ENCODE results near the gene ATP13A2.
A peak's percentile ranks its signal among the peaks of the same experiment; 100 is the strongest.

The ATP13A2 gene

GRCh38 chr1:17032741-17033140 lies 21.0 kb upstream of the ATP13A2 start:
- DNase-seq (ENCODE audit: low read depth): no peak
- no peak for TF ChIP-seq CTCF (IDR thresholded peaks at IDR 0.05; ENCODE audit: control insufficient read depth, insufficient read depth, low read depth, low read length, missing control alignments)
- no peak overlapping the region for H3K4me3 ChIP-seq (ENCODE audit: control insufficient read depth, low read depth, low read length)

GRCh38 chr1:17031436-17031835 lies 19.7 kb upstream of the ATP13A2 start:
- TF ChIP-seq CTCF (IDR thresholded peaks at IDR 0.05; ENCODE audit: control insufficient read depth, insufficient read depth, low read depth, low read length, missing control alignments): no peak
- no peak overlapping the region for H3K4me3 ChIP-seq (ENCODE audit: control insufficient read depth, low read depth, low read length)

GRCh38 chr1:17030206-17030605 lies 18.5 kb upstream of the ATP13A2 start:
- TF ChIP-seq CTCF (IDR thresholded peaks at IDR 0.05; ENCODE audit: control insufficient read depth, insufficient read depth, low read depth, low read length, missing control alignments): no peak
- no peak overlapping the region for H3K4me3 ChIP-seq (ENCODE audit: control insufficient read depth, low read depth, low read length)
- no peak for DNase-seq (ENCODE audit: low read depth)

More at GRCh38 chr1:17031436-17031835, 19.7 kb upstream of the ATP13A2 start:
- no peak for DNase-seq (ENCODE audit: low read depth)

GRCh38 chr1:17028662-17029188 lies 17.0 kb upstream of the ATP13A2 start:
- no peak for DNase-seq (ENCODE audit: low read depth)
- no peak for TF ChIP-seq CTCF (IDR thresholded peaks at IDR 0.05; ENCODE audit: control insufficient read depth, insufficient read depth, low read depth, low read length, missing control alignments)
- no peak overlapping the region for H3K4me3 ChIP-seq (ENCODE audit: control insufficient read depth, low read depth, low read length)

GRCh38 chr1:17027900-17028299 lies 16.2 kb upstream of the ATP13A2 start:
- no peak overlapping the region for H3K4me3 ChIP-seq (ENCODE audit: control insufficient read depth, low read depth, low read length)
- DNase-seq (ENCODE audit: low read depth): no peak
- TF ChIP-seq CTCF (IDR thresholded peaks at IDR 0.05; ENCODE audit: control insufficient read depth, insufficient read depth, low read depth, low read length, missing control alignments): no peak

GRCh38 chr1:17027403-17027802 lies 15.7 kb upstream of the ATP13A2 start:
- peak; percentile 63 for DNase-seq (ENCODE audit: low read depth)
- no peak overlapping the region for H3K4me3 ChIP-seq (ENCODE audit: control insufficient read depth, low read depth, low read length)
- no peak for TF ChIP-seq CTCF (IDR thresholded peaks at IDR 0.05; ENCODE audit: control insufficient read depth, insufficient read depth, low read depth, low read length, missing control alignments)

GRCh38 chr1:17024721-17025120 lies 13.0 kb upstream of the ATP13A2 start:
- no peak overlapping the region for H3K4me3 ChIP-seq (ENCODE audit: control insufficient read depth, low read depth, low read length)
- TF ChIP-seq CTCF (IDR thresholded peaks at IDR 0.05; ENCODE audit: control insufficient read depth, insufficient read depth, low read depth, low read length, missing control alignments): no peak
- DNase-seq (ENCODE audit: low read depth): no peak
